Measurements from ENCODE around the gene ACOT11. TPM values are rescaled to one million over a fixed set of nuclear protein-coding genes. Genes with fewer than 3 reads are reported as not detected.
A peak's percentile ranks its signal among the peaks of the same experiment; 100 is the strongest.

Gene ACOT11
- total RNA-seq, 1 donor from 2014 or later, result 44.1 TPM

GRCh38 chr1:54557671-54558355 lies 9.8 kb downstream of the ACOT11 start:
- intact Hi-C loops (cut with DNase I), result no loop called here
- DNase-seq (ENCODE audit: low spot score), result peak; percentile 41

DNA sequence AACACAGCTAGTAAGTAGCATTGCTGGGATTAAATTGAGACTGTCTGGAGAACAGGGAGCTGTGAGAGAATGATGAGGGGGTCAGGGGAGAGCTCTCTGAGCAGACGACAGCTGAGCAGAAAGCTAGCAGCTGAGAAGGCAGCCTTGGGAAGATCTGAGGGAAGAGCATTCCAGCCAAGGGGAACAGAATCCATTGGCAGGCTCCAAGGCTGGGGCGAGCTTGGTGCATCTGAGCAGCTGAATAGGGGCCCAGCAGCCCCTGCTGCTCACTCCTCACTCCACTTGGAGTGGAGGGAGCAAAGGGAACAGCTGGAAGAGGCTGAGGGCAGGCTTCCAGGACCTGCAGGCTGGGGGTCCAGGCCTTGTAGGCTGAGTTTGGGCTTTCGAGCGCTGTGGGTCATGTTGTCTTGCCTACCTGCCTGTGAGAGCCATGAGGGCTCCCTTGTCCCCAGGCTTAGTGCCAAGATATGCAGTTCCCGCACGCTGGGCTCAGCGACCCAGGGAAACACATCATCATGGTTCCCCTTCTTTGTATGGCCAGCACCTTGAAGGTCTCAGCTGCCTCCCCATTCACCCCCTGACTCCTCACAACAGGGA lies 10.5 kb downstream of the ACOT11 start:
- DNase-seq (ENCODE audit: low spot score), result peak; percentile 70
- intact Hi-C loops (cut with DNase I), result no loop called here

DNA sequence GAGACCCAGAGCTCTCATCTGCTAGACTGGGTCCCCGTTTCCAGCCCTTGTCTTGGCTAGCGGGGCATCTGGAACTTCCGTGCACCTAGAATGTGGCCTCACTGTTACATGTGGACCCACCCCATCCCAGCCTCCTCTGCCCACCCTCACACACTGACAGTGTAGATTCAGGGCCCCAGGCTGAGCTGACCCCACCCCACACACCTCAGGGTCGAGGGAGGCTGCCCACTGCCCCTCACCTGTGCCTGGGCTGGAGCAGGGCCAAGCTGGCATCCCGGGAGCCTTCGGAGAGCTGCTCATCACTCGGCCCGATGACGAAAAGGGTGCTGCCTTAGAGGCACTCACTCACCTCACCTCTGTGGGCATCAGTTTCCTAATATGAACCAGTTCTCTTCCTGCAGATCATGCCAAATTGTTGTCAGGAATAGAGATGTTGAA lies 11.1 kb downstream of the ACOT11 start:
- intact Hi-C loops (cut with DNase I), result no loop called here
- DNase-seq (ENCODE audit: low spot score), result peak; percentile 72

DNA sequence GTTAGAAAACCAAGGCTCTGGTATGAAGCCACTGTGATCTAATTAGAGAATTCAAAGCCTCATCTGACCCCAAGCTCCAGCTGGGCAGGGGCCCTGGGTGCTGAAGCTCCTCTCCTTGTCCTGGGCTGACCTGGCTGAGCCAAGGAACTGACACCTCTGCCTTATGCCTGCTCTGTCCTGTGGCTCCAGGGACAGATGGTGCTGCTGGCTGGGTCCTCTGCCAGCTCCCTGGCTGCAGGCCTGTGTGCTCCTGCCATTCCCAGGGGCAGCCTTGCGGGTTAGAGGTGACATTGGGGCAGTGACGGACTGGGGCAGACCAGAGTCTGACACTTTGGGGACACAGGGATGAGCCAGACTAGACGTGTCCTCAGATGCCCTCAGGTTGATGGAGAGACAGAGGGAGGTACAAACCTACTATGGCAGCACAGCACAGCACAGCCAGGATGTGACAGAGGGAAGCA lies 11.8 kb downstream of the ACOT11 start:
- intact Hi-C loops (cut with DNase I), result no loop called here
- DNase-seq (ENCODE audit: low spot score), result peak; percentile 88

DNA sequence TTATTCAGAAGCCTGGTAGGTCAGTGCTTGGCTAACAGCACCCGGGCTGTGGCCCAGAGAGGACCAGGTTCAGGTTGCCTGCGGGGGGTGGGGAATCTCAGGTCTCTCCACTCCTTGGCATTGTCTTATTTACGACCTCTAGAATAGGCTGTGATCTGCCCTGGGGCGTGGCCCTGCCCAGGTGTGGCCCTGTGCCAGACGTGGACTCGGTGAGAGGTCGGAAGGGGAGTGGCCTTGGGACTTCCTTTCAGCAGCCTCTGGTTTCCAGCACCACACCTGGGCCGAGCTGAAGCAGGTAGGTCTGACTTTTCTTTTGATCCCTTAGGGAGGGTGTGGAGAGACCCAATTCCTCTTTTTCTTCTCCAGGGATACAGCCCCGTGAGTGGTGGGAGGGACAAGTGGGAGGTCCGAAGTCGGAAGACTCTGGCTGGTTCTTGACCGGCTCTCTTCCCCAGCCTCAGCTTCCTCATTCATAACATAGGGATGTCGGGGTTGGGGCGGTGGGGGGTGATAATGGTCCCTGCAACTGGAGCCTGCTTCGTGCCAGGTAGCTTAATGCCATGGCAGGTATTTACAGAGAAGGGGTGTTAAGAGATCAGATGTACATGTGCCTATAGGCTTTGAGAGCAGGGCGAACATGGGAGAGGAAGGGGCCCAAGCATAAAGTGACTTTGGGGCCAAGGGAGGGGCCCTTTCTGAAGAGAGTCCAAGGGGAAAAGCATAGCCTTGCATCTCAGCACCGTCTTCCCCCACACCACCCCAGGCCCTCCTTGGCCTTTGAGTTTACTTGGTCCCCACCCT lies 16.5 kb downstream of the ACOT11 start:
- intact Hi-C loops (cut with DNase I), result no loop called here

DNA sequence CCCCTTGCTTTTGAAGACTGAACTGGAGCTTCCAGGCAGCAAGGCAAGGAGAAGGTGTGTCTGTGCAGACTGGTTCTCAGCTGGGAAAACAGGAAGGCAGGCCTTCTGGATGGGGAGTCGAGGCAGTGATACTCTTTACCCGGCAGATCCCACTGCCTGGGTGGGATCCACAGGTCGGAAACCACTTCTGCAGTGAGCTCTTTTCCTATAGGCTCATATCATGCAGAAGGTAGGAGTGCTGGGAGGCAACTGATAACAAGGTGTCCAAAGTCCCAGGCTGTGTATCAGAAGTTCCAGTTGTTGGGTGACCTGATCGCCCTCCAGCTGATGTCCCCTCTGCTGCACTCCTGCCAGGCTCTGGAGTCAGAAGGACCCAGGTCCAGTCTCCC lies 17.1 kb downstream of the ACOT11 start:
- DNase-seq (ENCODE audit: low spot score), result no peak
- intact Hi-C loops (cut with DNase I), result no loop called here

More for the DNA sequence above, 16.5 kb downstream of the ACOT11 start:
- DNase-seq (ENCODE audit: low spot score), result no peak

DNA sequence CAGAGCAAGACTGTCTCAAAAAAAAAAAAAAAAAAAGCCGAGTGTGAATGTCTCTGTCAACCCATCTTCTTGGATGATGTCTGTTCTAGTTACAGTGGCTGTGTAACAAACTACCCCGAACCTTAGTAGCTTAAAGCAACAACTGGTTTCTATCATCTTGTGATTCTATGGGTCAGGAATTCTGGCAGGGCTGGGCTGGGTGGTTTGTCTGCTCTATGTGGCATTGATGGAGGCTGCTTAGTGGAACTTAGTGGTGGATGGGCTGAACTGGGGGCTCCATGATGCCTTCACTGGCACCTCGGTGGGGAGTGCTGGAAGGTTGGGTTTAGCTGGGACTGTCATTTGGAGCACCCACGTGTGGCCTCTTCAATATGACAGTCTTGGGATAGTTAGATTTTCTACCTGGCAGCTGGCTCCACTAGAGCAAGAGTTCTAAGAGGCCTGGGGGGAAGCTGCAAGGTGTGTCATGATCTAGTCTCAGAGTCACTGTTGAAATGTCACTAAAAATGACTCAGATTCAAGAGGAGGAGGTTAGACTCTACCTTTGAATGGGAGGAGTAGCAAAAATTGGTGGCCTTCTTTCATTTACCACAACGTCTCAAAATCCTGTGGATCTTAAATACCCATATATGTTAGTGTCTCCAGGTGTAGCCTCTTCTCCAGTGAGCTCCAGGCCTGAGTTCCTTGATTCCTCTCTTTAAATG lies 18.6 kb downstream of the ACOT11 start:
- intact Hi-C loops (cut with DNase I), result no loop called here

DNA sequence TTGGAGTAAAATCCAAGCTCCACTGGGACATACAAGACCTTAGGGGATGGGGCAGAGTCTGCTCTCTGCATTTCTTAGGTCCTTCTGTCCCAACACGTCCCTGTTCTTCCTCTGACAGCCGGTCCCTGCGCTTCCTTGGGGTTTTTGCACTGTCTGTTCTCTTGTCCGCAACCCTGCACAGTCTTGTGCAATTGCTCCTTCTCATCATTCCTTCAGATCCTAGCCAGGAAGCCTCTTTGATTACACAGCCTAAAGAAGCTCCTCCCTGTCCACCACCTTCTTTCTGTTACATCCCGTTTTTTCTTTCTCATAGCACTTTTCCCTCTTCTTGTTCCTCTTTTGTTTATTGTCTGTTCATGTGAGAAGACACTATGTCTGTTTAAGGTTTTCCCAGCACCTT lies 19.9 kb downstream of the ACOT11 start:
- intact Hi-C loops (cut with DNase I), result no loop called here
- DNase-seq (ENCODE audit: low spot score), result no peak

More for the DNA sequence above, 18.6 kb downstream of the ACOT11 start:
- no peak for DNase-seq (ENCODE audit: low spot score)

DNA sequence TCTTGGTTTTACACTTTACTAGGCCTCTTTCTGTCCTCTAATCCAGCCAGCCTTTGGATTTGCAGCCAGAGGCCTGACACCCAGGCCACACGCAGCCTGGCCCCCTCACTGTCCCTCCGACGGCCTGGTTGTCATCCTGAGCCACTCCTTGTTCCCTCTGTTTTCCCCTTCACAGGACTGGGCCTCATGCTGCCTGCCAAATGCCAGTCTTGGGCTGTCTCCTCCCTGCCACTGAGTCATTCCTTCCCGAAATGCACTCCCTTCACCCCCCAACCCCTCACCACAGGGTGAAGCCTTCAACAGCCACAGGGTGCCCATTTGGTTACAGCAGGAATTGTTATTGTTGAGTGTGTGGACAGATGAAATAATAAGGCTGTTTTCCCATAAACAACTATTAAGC lies 21.3 kb downstream of the ACOT11 start:
- no peak for DNase-seq (ENCODE audit: low spot score)
- intact Hi-C loops (cut with DNase I), result no loop called here

GRCh38 chr1:54570161-54570560 lies 22.1 kb downstream of the ACOT11 start:
- intact Hi-C loops (cut with DNase I), result no loop called here
- no peak for DNase-seq (ENCODE audit: low spot score)

DNA sequence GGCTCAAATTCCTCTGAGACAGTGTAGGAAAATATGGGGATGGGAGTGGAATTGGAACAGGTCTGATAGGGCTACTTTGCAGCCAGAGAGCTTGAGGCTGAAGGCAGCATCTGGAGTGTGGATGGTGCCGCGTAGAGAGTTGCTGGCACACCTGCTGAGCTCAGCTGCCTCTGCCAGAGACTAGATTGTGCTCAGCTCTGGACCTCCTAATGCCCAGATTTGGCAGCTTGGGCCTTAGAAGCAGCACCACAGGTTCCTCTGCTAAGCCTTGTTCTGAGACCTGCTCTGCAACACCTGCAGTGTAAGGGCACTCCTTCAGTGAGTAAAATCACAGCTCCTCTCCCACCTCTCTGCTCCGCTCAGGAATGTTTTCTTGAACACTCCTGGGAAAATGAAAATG lies 23.3 kb downstream of the ACOT11 start:
- DNase-seq (ENCODE audit: low spot score), result peak; percentile 38
- intact Hi-C loops (cut with DNase I), result no loop called here

- peak; percentile 70 for DNase-seq (ENCODE audit: low spot score)
- intact Hi-C loops (cut with DNase I), result no loop called here
Observed at GRCh38 chr1:54571803-54572541, 23.9 kb downstream of the ACOT11 start.

GRCh38 chr1:54572542-54572850 lies 24.5 kb downstream of the ACOT11 start:
- intact Hi-C loops (cut with DNase I), result no loop called here
- no peak for DNase-seq (ENCODE audit: low spot score)

DNA sequence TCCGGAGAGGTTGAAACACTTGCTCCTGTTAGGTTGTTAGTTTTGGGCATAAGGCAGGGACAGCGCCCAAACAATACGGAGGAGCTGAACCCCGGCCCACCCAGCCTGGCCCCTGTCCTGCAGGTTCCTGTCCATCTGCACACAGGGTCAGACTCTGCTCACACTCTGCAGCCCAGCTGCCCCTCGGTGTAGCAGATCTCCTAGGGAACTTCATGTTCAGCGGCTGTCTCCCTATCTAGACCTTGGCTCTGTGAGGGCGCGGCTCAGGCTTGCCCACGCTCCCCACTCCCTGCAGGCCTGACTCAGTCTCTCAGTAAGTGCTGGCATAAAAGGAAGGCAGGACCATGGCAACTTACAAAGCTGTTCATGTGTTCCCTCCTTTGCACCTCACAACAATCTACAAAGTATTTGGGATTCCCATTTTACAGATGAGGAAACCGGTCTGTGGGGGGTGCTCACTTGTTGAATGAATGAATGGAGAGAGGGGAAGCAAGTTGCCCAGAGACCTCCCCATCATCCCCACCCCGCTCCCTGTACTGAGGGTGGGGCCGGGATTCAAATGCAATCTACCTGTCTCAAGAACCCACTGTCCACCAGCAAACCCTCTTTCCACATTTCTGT lies 26.2 kb downstream of the ACOT11 start:
- intact Hi-C loops (cut with DNase I), result no loop called here
- DNase-seq (ENCODE audit: low spot score), result peak; percentile 68

DNA sequence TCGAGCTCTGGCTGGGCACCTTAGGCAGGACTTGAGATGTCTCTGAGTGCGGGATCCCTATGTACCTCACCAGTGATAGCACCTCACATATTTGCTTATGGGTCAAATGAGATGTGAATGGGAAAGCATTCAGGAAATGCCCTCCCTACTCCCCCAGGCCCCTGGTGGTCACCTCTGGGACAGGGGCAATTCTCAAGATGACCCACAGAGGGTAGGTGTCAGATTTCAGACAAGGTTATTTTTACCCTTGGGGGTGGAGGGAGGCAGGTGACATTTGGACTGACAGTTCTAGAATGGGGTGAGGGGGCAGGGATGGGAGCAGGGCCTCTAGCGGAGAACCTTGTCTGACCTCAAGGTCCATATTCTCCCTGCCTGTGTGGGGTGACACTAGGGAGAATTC lies 27.1 kb downstream of the ACOT11 start:
- DNase-seq (ENCODE audit: low spot score), result no peak

DNA sequence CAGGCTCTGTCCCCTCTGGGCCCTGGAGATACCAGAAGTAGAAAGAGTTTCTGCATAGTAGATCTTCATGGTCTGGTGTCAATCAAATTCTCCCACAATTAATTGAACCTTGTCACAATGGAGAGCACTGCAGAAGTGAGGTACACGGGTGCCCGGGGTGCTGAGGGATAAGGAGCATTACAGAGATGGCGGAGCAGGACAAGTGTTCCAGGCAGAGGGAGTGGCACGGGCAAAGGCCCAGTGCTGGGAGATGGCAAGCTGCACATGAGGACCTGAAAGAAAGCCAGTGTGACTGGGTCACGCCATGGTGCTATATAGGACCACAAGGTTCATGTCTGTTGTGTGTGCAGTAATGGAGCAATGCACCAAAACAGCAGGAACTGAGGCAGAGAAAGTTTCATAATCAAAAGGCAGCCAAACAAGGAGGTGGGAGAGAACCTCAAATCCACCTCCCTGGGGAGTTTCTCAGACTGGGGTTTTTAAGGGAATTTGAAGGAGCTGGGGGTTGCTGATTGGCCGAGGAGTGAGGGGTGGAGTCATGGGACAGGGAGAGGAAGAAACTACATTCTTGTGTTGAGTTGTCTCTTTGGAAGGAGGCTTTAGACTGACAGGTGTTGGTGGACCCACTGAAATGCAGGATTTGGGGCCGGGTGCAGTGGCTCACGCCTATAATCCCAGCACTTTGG lies 27.7 kb downstream of the ACOT11 start:
- intact Hi-C loops (cut with DNase I), result no loop called here

More for the DNA sequence above, 27.1 kb downstream of the ACOT11 start:
- intact Hi-C loops (cut with DNase I), result no loop called here

DNA sequence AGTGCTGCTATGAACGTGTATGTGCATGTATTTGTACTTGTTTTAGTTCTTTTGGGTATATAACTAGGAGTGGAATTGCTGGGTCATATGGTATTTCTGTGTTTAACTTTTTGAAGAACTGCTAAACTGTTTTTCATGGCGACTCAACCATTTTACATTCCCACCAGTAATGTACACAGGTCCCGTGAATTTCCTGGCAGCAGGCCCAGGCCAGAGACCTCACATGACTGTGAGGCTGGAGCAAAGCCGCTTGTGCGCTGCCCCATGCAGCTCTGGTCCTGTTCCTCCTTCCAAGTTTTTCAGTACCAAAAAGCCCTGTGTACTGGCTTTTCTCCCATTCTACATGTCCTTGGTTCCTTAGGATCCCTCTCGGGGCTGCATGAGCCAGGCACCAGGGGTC lies 29.6 kb downstream of the ACOT11 start:
- intact Hi-C loops (cut with DNase I), result no loop called here

More for the DNA sequence above, 27.7 kb downstream of the ACOT11 start:
- DNase-seq (ENCODE audit: low spot score), result no peak

DNA sequence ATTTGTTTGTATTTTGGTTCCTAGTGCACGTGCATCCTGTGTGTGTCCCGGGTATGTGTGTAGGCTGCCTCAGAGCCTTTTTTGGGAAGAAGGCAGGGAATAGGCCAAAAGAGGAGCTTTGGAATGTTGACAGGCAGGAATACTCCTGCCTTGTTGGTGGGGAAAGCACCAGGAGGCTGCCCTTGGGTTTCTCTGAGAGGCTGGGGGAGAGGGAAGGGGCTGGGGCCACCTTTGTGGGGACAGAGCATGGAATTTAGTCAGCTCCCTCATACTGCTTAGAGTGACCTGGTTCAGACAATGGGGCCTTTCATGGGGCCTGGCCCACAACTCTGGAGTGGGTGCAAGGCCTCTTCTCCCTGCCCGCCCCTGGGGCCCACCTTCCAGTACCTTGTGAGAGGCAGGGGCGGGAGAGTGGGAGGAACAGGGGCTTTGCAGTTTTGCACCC lies 31.3 kb downstream of the ACOT11 start:
- intact Hi-C loops (cut with DNase I), result no loop called here
- no peak for DNase-seq (ENCODE audit: low spot score)

More for the DNA sequence above, 29.6 kb downstream of the ACOT11 start:
- DNase-seq (ENCODE audit: low spot score), result peak; percentile 92
